Tibial nerve (tissue), 4 donors: ENCODE measurements around the gene DEFB129. TPM values are rescaled to one million over a fixed set of nuclear protein-coding genes. Genes with fewer than 3 reads are reported as not detected.
"Not testable (repeated sequence)": the region's sequence is repeated elsewhere in the genome, so short reads cannot be mapped to it uniquely, and the experiment has no call there.

Source experiments
- DNase-seq, 2 donors: peaks; one replicate each; pipeline ENCODE4 v3.0.0-alpha.2; 2019; ENCODE audit warnings: low spot score in 2 of 2
- H3K27ac ChIP-seq, 4 donors: fragments of 200-600 bp; sonication (generic) in 3 of 4; one replicate each; pipeline ENCODE4 v1.5.1; 2017 to 2019; ENCODE audit warnings: mild to moderate bottlenecking in 1 of 4
- H3K27me3 ChIP-seq, 2 donors: fragments of 200-600 bp; sonication (generic) in 1 of 2; one replicate each; pipeline versions ENCODE4 v1.5.1 to v1.6.0; 2017 to 2019
- H3K36me3 ChIP-seq, 3 donors: fragments of 200-600 bp; sonication (generic); one replicate each; pipeline ENCODE4 v1.5.1; 2018 to 2019
- H3K4me1 ChIP-seq, 4 donors: fragments of 200-600 bp; sonication (generic) in 3 of 4; one replicate each; pipeline ENCODE4 v1.5.1; 2017 to 2019
- H3K4me3 ChIP-seq, 4 donors: fragments of 200-600 bp; sonication (generic) in 3 of 4; one replicate each; pipeline ENCODE4 v1.5.1; 2017 to 2019; ENCODE audit warnings: mild to moderate bottlenecking in 1 of 4, moderate library complexity in 1 of 4
- H3K9me3 ChIP-seq, 4 donors: fragments of 200-600 bp; sonication (generic) in 3 of 4; one replicate each; pipeline ENCODE4 v1.5.1; 2017 to 2019
- EP300 ChIP-seq, 2 donors: sonication (generic); formaldehyde crosslinking; IDR thresholded peaks; one replicate each; pipeline ENCODE4 v1.6.1; 2017; ENCODE audit warnings: antibody characterized with exemption in 2 of 2, mild to moderate bottlenecking in 1 of 2
- POLR2A ChIP-seq, 2 donors: fragments of 450-650 bp; IDR thresholded peaks; one replicate each; pipeline ENCODE4 v1.6.1; 2017; ENCODE audit warnings: antibody characterized with exemption in 2 of 2, mild to moderate bottlenecking in 2 of 2, moderate library complexity in 2 of 2
- WGBS, 2 donors: methylation state at CpG; one replicate each; pipeline ENCODE4 v1.1.5; 2018; 5-methylcytosine and 5-hydroxymethylcytosine counted together
- total RNA-seq, 4 donors: library from RNA; depleted of rRNA; stranded (reverse); fragments of >200 nt; gene quantifications; one replicate each; pipeline ENCODE4 v1.1.0, GENCODE V29; 2016
- TF ChIP-seq, protein P1 (sequence below), 5 experiments: fragments of 200-600 bp in 3 of 5; fragments of 450-650 bp in 2 of 5; sonication (generic) in 3 of 5; IDR thresholded peaks; one replicate each; pipeline ENCODE4 v1.5.1; 2016 to 2019; ENCODE audit warnings: antibody characterized with exemption in 5 of 5, mild to moderate bottlenecking in 3 of 5, moderate library complexity in 2 of 5

DEFB129 gene
- total RNA-seq, 4 donors from 2014 or later, result not detected

DNA sequence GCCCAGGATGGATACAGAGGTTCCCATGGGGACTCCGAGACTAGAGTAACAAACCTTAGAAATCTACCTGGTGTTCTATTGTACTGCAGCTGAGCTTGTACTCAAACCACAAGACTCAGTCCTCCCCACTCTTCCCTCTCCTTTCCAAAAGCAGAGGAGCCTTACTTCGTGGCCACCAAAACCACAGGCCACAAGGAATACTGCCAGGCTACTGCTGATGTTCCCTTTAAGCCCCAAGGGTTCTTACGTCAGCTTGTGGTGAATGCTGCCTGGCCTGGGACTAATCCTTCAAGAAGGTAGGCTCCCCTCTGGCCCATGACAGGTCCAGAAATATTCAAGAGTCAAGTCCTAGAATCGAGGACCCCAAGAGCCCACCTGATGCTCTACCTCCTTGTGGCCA lies 27.1 kb upstream of the DEFB129 start:
- Histone ChIP-seq H3K4me1 (no peaks in the 10 kb centered on the region), H3K9me3 (no peaks in the 10 kb centered on the region), H3K27ac (no peak overlapping the region), H3K27me3 (no peaks in the 10 kb centered on the region), H3K36me3 (no peaks in the 10 kb centered on the region), H3K4me3 (no peak overlapping the region)
- WGBS, 2 donors, result 55 to 70% methylated on average over 4 of the region's 4 CpGs
- TF ChIP-seq, protein P1, sequence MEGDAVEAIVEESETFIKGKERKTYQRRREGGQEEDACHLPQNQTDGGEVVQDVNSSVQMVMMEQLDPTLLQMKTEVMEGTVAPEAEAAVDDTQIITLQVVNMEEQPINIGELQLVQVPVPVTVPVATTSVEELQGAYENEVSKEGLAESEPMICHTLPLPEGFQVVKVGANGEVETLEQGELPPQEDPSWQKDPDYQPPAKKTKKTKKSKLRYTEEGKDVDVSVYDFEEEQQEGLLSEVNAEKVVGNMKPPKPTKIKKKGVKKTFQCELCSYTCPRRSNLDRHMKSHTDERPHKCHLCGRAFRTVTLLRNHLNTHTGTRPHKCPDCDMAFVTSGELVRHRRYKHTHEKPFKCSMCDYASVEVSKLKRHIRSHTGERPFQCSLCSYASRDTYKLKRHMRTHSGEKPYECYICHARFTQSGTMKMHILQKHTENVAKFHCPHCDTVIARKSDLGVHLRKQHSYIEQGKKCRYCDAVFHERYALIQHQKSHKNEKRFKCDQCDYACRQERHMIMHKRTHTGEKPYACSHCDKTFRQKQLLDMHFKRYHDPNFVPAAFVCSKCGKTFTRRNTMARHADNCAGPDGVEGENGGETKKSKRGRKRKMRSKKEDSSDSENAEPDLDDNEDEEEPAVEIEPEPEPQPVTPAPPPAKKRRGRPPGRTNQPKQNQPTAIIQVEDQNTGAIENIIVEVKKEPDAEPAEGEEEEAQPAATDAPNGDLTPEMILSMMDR (IDR thresholded peaks at IDR 0.05), result no peak
- TF ChIP-seq POLR2A (IDR thresholded peaks at IDR 0.05) (no peak), EP300 (IDR thresholded peaks at IDR 0.05) (no peak)
- DNase-seq, result no peak

DNA sequence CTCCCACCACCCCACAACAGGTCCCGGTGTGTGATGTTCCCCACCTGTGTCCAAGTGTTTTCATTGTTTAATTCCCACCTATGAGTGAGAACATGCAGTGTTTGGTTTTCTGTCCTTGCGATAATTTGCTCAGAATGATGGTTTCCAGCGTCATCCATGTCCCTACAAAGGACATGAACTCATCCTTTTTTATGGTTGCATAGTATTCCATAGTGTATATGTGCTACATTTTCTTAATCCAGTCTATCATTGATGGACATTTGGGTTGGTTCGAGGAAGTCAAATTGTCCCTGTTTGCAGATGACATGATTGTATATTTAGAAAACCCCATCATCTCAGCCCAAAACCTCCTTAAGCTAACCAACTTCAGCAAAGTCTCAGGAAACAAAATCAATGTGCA lies 23.4 kb upstream of the DEFB129 start:
- not testable (repeated sequence) for H3K4me1 ChIP-seq, H3K36me3 ChIP-seq, H3K27me3 ChIP-seq, H3K27ac ChIP-seq, H3K9me3 ChIP-seq, DNase-seq, H3K4me3 ChIP-seq
- 72 to 73% methylated on average over 4 of the region's 4 CpGs for WGBS, 2 donors

DNA sequence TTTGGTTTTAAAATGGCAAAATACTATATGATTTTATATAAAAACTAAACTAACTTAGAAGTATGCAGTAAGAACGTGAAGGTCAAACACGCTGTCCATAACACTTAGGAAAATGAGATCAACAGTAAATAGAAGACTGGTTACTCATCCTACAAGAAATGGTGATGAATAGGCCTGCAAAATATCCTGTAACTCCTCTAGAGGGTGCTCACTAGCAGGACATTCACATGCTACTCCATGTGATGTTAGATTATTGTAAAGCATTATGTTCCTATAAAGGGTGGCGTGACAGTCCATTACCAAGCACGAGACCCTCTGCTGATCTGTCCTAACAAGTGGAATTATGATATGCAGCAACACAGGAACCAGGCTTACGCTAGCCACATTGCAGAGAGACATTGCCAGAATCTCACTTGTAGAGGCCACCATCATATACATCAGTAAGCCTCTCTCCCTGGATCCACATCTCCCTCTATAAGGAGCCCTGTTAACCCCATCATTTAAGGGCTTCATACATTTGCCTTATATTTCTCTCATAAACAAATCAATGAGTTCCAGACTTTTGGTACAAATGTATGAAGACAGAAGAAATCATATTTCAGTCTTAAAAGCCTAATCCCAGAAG lies 18.0 kb upstream of the DEFB129 start:
- Histone ChIP-seq H3K27me3 (no peaks in the 10 kb centered on the region), H3K4me3 (no peak overlapping the region), H3K9me3 (no peaks in the 10 kb centered on the region), H3K4me1 (no peaks in the 10 kb centered on the region), H3K27ac (no peak overlapping the region), H3K36me3 (no peaks in the 10 kb centered on the region)
- no peak for DNase-seq
- TF ChIP-seq, protein P1 (IDR thresholded peaks at IDR 0.05), result peak in 4 of 5 experiments; percentile 20 to 54 (median 46)
- no peak for TF ChIP-seq EP300 (IDR thresholded peaks at IDR 0.05)
- WGBS, 2 donors, result 16 to 18% methylated on average over 5 of the region's 5 CpGs

DNA sequence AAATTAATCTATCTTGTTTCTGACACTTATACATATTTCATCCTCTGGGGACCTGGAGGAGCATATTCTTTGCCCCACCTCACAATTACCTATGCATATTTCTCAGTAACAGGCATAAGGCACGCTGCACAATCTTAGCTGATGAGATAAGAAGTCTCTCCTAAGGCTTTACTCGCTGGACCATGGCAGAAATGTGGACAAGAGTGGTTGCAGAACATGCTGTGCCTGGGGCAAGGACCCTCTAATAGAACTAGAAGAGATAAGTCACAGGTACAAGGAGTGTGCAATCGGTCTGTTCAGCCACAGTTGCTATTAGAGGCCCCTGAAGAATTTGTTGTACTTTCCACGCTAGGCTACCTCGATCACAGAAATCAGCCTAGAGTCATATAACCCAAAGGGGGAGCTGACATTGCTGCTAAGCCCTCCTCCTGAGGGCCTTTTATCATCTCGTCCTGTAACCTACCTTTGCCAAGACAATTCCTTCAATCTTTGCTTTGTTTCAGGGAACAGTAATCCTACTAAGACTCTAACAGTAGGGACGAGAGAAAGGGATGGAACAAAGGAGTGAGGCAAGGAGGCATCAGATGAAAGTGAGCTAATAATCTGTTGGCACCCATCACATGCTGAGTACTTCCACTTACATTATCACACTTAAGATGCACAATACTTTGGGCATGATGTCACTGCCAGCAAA lies 16.1 kb upstream of the DEFB129 start:
- Histone ChIP-seq H3K4me3 (no peak overlapping the region), H3K36me3 (no peaks in the 10 kb centered on the region), H3K27ac (no peak overlapping the region), H3K9me3 (no peaks in the 10 kb centered on the region), H3K27me3 (no peaks in the 10 kb centered on the region), H3K4me1 (no peaks in the 10 kb centered on the region)
- DNase-seq, result no peak
- TF ChIP-seq EP300 (IDR thresholded peaks at IDR 0.05), result no peak
- TF ChIP-seq POLR2A (IDR thresholded peaks at IDR 0.05), result no peak
- TF ChIP-seq, protein P1 (IDR thresholded peaks at IDR 0.05), result no peak
- 54 to 63% methylated on average over 7 of the region's 7 CpGs for WGBS, 2 donors

DNA sequence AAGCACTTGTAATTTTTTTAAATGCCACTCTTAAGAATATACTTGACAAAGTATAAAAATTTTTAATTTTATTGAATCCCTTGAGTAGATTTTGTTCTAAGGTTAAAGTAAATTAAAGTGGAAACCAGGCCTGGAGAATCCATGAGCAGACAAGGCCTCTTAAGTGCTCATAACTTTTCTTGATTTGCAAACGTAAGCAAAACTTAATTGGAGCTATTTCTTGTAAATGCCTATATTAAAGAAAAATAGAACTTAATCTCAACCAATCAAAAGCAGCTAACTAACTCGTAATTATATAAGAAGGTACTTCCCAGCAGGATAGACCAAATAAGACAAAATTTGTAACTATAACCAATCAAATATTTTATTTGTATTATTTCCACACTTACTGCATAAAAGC lies 12.7 kb upstream of the DEFB129 start:
- TF ChIP-seq EP300 (IDR thresholded peaks at IDR 0.05) (no peak), POLR2A (IDR thresholded peaks at IDR 0.05) (no peak)
- TF ChIP-seq, protein P1 (IDR thresholded peaks at IDR 0.05), result no peak
- no peak overlapping the region for H3K27ac ChIP-seq
- H3K4me3 ChIP-seq, result no peak overlapping the region
- 70 to 76% methylated on average over 2 of the region's 2 CpGs for WGBS, 2 donors
- DNase-seq, result no peak
- H3K36me3 ChIP-seq, result no peaks in the 10 kb centered on the region
- no peaks in the 10 kb centered on the region for H3K4me1 ChIP-seq
- H3K27me3 ChIP-seq, result peaks cover 0 to 3% of the 10 kb centered on the region in 2 donors
- no peaks in the 10 kb centered on the region for H3K9me3 ChIP-seq
